ENCODE measurements around the gene MCF2L2.

DNA sequence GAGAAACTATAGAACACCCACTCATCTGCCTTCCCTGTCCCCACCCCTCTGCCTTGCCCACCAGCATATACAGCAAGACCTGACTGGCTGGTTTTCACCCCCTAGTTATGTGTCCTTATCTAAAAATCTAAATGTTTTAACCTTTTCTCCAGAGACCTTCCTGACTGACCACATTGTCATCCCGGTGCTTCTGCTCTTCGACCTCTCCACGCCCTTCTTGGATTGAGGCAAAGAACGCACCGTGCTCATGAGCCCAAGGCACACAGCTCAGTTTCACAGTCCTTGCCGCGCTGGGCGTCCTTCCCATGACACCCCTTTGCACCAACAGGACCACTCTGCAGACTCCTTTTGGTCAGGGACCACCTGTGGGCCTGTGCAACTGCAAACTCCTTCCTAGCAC, 112.7 kb downstream of the MCF2L2 start:
- no peak for TF ChIP-seq CTCF (IDR thresholded peaks at IDR 0.05)
- TF ChIP-seq POLR2A (IDR thresholded peaks at IDR 0.05), result no peak
- TF ChIP-seq EP300 (IDR thresholded peaks at IDR 0.05), result no peak
